HFF-Myc (cell line): ENCODE measurements around the gene GET3.

ENCODE experiments used
- DNase-seq: peaks from one replicate; pipeline ENCODE4 v3.0.0-alpha.2; 2011; ENCODE audit warnings: low read depth; ENCODE audit errors: extremely low read depth
- H3K4me3 ChIP-seq: replicated peaks from 2 replicates; pipeline ENCODE4 v1.5.1; 2011; ENCODE audit warnings: low read depth, mild to moderate bottlenecking, control low read depth, low read length
- TF ChIP-seq, protein P1 (sequence below): IDR thresholded peaks from 2 replicates; pipeline ENCODE4 v1.5.1; 2012; ENCODE audit warnings: mild to moderate bottlenecking, low read depth, low read length, control low read depth; ENCODE audit errors: missing control alignments

The GET3 gene

DNA sequence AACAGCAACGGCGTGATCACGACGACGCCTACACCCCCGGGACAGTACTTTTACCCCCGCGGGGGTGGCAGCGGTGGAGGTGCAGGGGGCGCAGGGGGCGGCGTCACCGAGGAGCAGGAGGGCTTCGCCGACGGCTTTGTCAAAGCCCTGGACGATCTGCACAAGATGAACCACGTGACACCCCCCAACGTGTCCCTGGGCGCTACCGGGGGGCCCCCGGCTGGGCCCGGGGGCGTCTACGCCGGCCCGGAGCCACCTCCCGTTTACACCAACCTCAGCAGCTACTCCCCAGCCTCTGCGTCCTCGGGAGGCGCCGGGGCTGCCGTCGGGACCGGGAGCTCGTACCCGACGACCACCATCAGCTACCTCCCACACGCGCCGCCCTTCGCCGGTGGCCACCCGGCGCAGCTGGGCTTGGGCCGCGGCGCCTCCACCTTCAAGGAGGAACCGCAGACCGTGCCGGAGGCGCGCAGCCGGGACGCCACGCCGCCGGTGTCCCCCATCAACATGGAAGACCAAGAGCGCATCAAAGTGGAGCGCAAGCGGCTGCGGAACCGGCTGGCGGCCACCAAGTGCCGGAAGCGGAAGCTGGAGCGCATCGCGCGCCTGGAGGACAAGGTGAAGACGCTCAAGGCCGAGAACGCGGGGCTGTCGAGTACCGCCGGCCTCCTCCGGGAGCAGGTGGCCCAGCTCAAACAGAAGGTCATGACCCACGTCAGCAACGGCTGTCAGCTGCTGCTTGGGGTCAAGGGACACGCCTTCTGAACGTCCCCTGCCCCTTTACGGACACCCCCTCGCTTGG is 55.0 kb downstream of the GET3 start:
- TF ChIP-seq, protein P1, sequence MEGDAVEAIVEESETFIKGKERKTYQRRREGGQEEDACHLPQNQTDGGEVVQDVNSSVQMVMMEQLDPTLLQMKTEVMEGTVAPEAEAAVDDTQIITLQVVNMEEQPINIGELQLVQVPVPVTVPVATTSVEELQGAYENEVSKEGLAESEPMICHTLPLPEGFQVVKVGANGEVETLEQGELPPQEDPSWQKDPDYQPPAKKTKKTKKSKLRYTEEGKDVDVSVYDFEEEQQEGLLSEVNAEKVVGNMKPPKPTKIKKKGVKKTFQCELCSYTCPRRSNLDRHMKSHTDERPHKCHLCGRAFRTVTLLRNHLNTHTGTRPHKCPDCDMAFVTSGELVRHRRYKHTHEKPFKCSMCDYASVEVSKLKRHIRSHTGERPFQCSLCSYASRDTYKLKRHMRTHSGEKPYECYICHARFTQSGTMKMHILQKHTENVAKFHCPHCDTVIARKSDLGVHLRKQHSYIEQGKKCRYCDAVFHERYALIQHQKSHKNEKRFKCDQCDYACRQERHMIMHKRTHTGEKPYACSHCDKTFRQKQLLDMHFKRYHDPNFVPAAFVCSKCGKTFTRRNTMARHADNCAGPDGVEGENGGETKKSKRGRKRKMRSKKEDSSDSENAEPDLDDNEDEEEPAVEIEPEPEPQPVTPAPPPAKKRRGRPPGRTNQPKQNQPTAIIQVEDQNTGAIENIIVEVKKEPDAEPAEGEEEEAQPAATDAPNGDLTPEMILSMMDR: no peak
- no peak for DNase-seq
- peak overlapping the region; percentile 84 for H3K4me3 ChIP-seq

GRCh38 chr19:12792853-12793289 is 55.6 kb downstream of the GET3 start:
- no peak for DNase-seq
- peak overlapping the region; percentile 84 for H3K4me3 ChIP-seq
- TF ChIP-seq, protein P1: no peak

DNA sequence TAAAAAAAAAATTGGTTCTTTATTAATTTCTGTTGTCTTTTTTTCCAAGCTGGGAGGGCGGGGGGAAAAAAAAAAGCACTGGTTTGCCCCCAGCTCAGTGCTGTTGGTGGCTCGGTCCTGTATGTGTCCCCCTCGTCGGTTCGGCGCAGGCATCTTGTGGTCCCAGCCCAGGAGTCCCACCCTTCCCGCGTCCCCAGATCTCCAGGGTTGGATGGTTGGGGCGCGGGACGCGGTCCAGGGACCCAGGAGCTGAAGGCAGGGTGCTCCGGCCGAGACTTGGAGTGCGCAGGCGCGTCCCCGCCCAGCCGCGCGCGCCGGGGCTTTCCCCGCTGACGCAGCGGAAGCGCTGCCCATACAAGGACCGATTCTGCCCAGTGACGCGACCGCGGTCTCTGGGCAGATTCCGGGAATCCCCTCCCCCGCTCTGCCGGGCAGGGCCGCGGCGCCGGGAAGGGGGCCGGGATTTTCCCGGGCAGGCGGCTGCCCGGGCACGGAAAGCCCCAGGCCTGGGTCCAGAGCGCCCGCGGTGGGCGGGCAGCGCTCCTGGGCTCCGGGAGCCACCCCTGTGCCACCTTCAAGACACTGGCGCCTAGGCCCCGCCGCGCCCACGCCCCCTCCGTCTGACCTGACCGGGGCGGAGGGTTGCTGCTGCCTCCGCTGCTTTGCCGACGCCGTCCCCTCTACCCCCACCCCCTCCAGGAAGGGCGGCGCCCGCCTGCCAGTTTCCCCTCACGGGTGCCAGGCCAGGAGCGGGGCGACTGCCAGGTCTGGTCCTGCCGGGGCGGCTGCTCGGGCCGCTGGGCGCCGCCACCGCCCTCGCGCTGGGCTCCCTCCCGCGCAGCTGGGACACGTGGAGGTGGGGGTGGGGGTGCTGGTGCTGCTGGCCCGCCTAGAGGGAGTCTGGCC is 56.2 kb downstream of the GET3 start:
- no peak for DNase-seq
- TF ChIP-seq, protein P1: no peak
- H3K4me3 ChIP-seq: peak overlapping the region; percentile 84

DNA sequence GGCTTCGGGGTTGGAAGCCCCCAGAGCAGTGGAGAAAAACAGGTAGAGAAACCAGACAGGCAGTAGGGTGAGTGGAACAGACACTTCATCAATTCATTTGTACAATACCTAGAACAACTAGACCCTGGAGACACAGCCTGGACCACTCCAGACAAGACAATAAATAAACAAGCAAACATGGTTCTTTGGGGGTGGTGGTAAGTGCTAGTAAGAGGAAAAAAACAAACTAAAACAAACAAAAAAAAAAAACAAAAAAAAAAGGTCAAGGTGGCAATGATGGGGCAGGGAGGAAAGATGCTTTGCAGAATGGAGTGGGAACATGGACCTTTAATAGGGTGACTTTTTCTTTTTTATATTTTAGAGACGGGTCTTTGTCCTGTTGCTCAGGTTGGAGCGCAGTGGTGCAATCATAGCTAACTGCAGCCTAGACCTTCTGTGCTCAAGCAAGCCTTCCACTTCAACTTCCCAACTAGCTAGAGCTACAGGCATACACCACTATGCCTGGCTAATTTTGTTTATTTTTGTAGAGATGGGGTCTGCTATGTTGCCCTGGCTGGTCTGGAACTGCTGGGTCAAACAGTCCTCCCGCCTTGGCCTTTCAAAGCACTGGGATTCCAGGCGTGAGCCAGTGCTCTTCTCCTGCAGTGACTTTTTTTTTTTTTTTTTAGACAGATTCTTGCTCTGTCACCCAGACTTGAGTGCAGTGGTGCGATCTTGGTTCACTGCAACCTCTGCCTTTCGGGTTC is 57.1 kb downstream of the GET3 start:
- no peak for DNase-seq
- peak overlapping the region; percentile 84 for H3K4me3 ChIP-seq
- TF ChIP-seq, protein P1: no peak

DNA sequence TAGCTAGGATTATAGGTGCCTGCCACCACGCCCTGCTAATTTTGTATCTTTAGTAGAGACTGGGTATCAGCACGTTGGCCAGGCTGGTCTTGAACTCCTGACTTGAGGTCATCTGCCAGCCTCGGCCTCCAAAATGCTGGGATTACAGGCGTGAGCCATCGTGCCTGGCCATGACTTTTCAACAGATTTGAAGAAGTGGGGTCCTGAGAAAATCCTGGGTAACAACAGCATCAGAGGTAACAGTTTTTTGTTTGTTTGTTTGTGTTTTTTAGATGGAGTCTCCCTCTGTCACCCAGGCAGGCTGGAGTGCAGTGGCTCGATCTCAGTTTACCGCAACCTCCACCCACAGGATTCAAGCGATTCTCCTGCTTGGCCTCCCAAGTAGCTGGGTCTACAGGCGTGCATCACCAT is 57.7 kb downstream of the GET3 start:
- no peak overlapping the region for H3K4me3 ChIP-seq
- no peak for DNase-seq
- TF ChIP-seq, protein P1: no peak
